ENCODE data around the gene CBFA2T2.
"Not testable (repeated sequence)": the region's sequence is repeated elsewhere in the genome, so short reads cannot be mapped to it uniquely, and the experiment has no call there.

The CBFA2T2 gene

GRCh38 chr20:33472868-33473435 is 16.9 kb upstream of the CBFA2T2 start:
- Histone ChIP-seq H3K9me3 (ENCODE audit: control insufficient read depth, low read length) (no peaks in the 10 kb centered on the region), H3K4me3 (ENCODE audit: insufficient read depth, low read depth, low read length, poor library complexity, severe bottlenecking) (no peak overlapping the region), H3K36me3 (ENCODE audit: control insufficient read depth, insufficient read depth, low read length) (no peaks in the 10 kb centered on the region), H3K4me1 (ENCODE audit: control insufficient read depth, insufficient read depth, low read length, poor library complexity, severe bottlenecking) (no peaks in the 10 kb centered on the region), H3K27ac (ENCODE audit: insufficient read depth, low read length, poor library complexity, severe bottlenecking) (no peak overlapping the region), H3K27me3 (replicated peaks; ENCODE audit: control insufficient read depth, insufficient read depth, low read length, poor library complexity, severe bottlenecking) (no peaks in the 10 kb centered on the region)
- no peak for DNase-seq

- H3K4me3 ChIP-seq (ENCODE audit: insufficient read depth, low read depth, low read length, poor library complexity, severe bottlenecking), result no peak overlapping the region
- no peaks in the 10 kb centered on the region for H3K36me3 ChIP-seq (ENCODE audit: control insufficient read depth, insufficient read depth, low read length)
- DNase-seq, result no peak
- no peaks in the 10 kb centered on the region for H3K9me3 ChIP-seq (ENCODE audit: control insufficient read depth, low read length)
- no peaks in the 10 kb centered on the region for H3K27me3 ChIP-seq (replicated peaks; ENCODE audit: control insufficient read depth, insufficient read depth, low read length, poor library complexity, severe bottlenecking)
- H3K27ac ChIP-seq (ENCODE audit: insufficient read depth, low read length, poor library complexity, severe bottlenecking), result no peak overlapping the region
- H3K4me1 ChIP-seq (ENCODE audit: control insufficient read depth, insufficient read depth, low read length, poor library complexity, severe bottlenecking), result no peaks in the 10 kb centered on the region
Measured at GRCh38 chr20:33474097-33474873, 15.6 kb upstream of the CBFA2T2 start.

GRCh38 chr20:33474963-33475362 is 14.9 kb upstream of the CBFA2T2 start:
- Histone ChIP-seq H3K27me3 (replicated peaks; ENCODE audit: control insufficient read depth, insufficient read depth, low read length, poor library complexity, severe bottlenecking) (no peaks in the 10 kb centered on the region), H3K27ac (ENCODE audit: insufficient read depth, low read length, poor library complexity, severe bottlenecking) (no peak overlapping the region), H3K4me1 (ENCODE audit: control insufficient read depth, insufficient read depth, low read length, poor library complexity, severe bottlenecking) (no peaks in the 10 kb centered on the region), H3K36me3 (ENCODE audit: control insufficient read depth, insufficient read depth, low read length) (no peaks in the 10 kb centered on the region), H3K9me3 (ENCODE audit: control insufficient read depth, low read length) (no peaks in the 10 kb centered on the region), H3K4me3 (ENCODE audit: insufficient read depth, low read depth, low read length, poor library complexity, severe bottlenecking) (no peak overlapping the region)
- DNase-seq, result no peak

- Histone ChIP-seq H3K4me3 (ENCODE audit: insufficient read depth, low read depth, low read length, poor library complexity, severe bottlenecking) (no peak overlapping the region), H3K27ac (ENCODE audit: insufficient read depth, low read length, poor library complexity, severe bottlenecking) (no peak overlapping the region), H3K9me3 (ENCODE audit: control insufficient read depth, low read length) (no peaks in the 10 kb centered on the region), H3K36me3 (ENCODE audit: control insufficient read depth, insufficient read depth, low read length) (no peaks in the 10 kb centered on the region), H3K4me1 (ENCODE audit: control insufficient read depth, insufficient read depth, low read length, poor library complexity, severe bottlenecking) (no peaks in the 10 kb centered on the region), H3K27me3 (replicated peaks; ENCODE audit: control insufficient read depth, insufficient read depth, low read length, poor library complexity, severe bottlenecking) (no peaks in the 10 kb centered on the region)
- no peak for DNase-seq
Measured at GRCh38 chr20:33475381-33476152, 14.3 kb upstream of the CBFA2T2 start.

GRCh38 chr20:33477386-33478234 is 12.3 kb upstream of the CBFA2T2 start:
- Histone ChIP-seq H3K4me3 (ENCODE audit: insufficient read depth, low read depth, low read length, poor library complexity, severe bottlenecking) (no peak overlapping the region), H3K27ac (ENCODE audit: insufficient read depth, low read length, poor library complexity, severe bottlenecking) (no peak overlapping the region), H3K36me3 (ENCODE audit: control insufficient read depth, insufficient read depth, low read length) (no peaks in the 10 kb centered on the region), H3K9me3 (ENCODE audit: control insufficient read depth, low read length) (no peaks in the 10 kb centered on the region), H3K27me3 (replicated peaks; ENCODE audit: control insufficient read depth, insufficient read depth, low read length, poor library complexity, severe bottlenecking) (no peaks in the 10 kb centered on the region), H3K4me1 (ENCODE audit: control insufficient read depth, insufficient read depth, low read length, poor library complexity, severe bottlenecking) (no peaks in the 10 kb centered on the region)
- no peak for DNase-seq

GRCh38 chr20:33480048-33480447 is 9.8 kb upstream of the CBFA2T2 start:
- no peaks in the 10 kb centered on the region for H3K9me3 ChIP-seq (ENCODE audit: control insufficient read depth, low read length)
- no peak for DNase-seq
- no peak overlapping the region for H3K4me3 ChIP-seq (ENCODE audit: insufficient read depth, low read depth, low read length, poor library complexity, severe bottlenecking)
- H3K27ac ChIP-seq (ENCODE audit: insufficient read depth, low read length, poor library complexity, severe bottlenecking), result no peak overlapping the region
- no peaks in the 10 kb centered on the region for H3K27me3 ChIP-seq (replicated peaks; ENCODE audit: control insufficient read depth, insufficient read depth, low read length, poor library complexity, severe bottlenecking)
- H3K36me3 ChIP-seq (ENCODE audit: control insufficient read depth, insufficient read depth, low read length), result no peaks in the 10 kb centered on the region
- no peaks in the 10 kb centered on the region for H3K4me1 ChIP-seq (ENCODE audit: control insufficient read depth, insufficient read depth, low read length, poor library complexity, severe bottlenecking)

GRCh38 chr20:33481431-33481941 is 8.4 kb upstream of the CBFA2T2 start:
- H3K36me3 ChIP-seq (ENCODE audit: control insufficient read depth, insufficient read depth, low read length), result no peaks in the 10 kb centered on the region
- H3K27ac ChIP-seq (ENCODE audit: insufficient read depth, low read length, poor library complexity, severe bottlenecking), result no peak overlapping the region

GRCh38 chr20:33482581-33482980 is 7.3 kb upstream of the CBFA2T2 start:
- no peaks in the 10 kb centered on the region for H3K9me3 ChIP-seq (ENCODE audit: control insufficient read depth, low read length)
- H3K27ac ChIP-seq (ENCODE audit: insufficient read depth, low read length, poor library complexity, severe bottlenecking), result no peak overlapping the region
- DNase-seq, result no peak
- H3K27me3 ChIP-seq (replicated peaks; ENCODE audit: control insufficient read depth, insufficient read depth, low read length, poor library complexity, severe bottlenecking), result no peaks in the 10 kb centered on the region
- H3K36me3 ChIP-seq (ENCODE audit: control insufficient read depth, insufficient read depth, low read length), result no peaks in the 10 kb centered on the region
- no peak overlapping the region for H3K4me3 ChIP-seq (ENCODE audit: insufficient read depth, low read depth, low read length, poor library complexity, severe bottlenecking)
- H3K4me1 ChIP-seq (ENCODE audit: control insufficient read depth, insufficient read depth, low read length, poor library complexity, severe bottlenecking), result no peaks in the 10 kb centered on the region

More at GRCh38 chr20:33481431-33481941, 8.4 kb upstream of the CBFA2T2 start:
- Histone ChIP-seq H3K27me3 (replicated peaks; ENCODE audit: control insufficient read depth, insufficient read depth, low read length, poor library complexity, severe bottlenecking) (no peaks in the 10 kb centered on the region), H3K4me1 (ENCODE audit: control insufficient read depth, insufficient read depth, low read length, poor library complexity, severe bottlenecking) (no peaks in the 10 kb centered on the region), H3K9me3 (ENCODE audit: control insufficient read depth, low read length) (no peaks in the 10 kb centered on the region), H3K4me3 (ENCODE audit: insufficient read depth, low read depth, low read length, poor library complexity, severe bottlenecking) (no peak overlapping the region)
- DNase-seq, result no peak

- not testable (repeated sequence) for H3K36me3 ChIP-seq (ENCODE audit: control insufficient read depth, insufficient read depth, low read length); H3K9me3 ChIP-seq (ENCODE audit: control insufficient read depth, low read length); H3K27ac ChIP-seq (ENCODE audit: insufficient read depth, low read length, poor library complexity, severe bottlenecking); H3K4me1 ChIP-seq (ENCODE audit: control insufficient read depth, insufficient read depth, low read length, poor library complexity, severe bottlenecking); H3K27me3 ChIP-seq (replicated peaks; ENCODE audit: control insufficient read depth, insufficient read depth, low read length, poor library complexity, severe bottlenecking); DNase-seq; H3K4me3 ChIP-seq (ENCODE audit: insufficient read depth, low read depth, low read length, poor library complexity, severe bottlenecking)
Measured at GRCh38 chr20:33483186-33483585, 6.7 kb upstream of the CBFA2T2 start.

Measured in effector memory CD4-positive, alpha-beta T cell (primary cell).